ENCODE measurements around the gene CFAP43.
A peak's percentile ranks its signal among the peaks of the same experiment; 100 is the strongest.
"Not testable (repeated sequence)": the region's sequence is repeated elsewhere in the genome, so short reads cannot be mapped to it uniquely, and the experiment has no call there.

Gene CFAP43

DNA sequence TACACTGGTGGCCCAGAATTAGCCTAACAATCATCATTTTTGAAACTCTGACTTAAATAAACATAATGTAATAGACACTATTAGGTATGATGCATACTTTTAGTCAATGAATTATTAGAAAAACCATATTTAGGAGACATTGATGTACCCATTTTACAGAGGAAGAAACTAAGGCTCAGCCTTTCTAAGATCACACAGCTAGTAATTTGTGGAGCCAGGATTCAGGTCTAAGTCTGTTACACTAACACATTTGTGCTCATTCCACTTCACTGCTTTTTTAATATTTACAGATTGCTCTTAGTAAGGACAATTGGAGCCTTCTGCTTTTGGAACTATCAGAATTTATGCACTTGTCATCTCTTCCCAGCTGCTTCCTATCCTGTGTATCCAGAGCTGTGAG lies 8.9 kb downstream of the CFAP43 start:
- DNase-seq: no peak

DNA sequence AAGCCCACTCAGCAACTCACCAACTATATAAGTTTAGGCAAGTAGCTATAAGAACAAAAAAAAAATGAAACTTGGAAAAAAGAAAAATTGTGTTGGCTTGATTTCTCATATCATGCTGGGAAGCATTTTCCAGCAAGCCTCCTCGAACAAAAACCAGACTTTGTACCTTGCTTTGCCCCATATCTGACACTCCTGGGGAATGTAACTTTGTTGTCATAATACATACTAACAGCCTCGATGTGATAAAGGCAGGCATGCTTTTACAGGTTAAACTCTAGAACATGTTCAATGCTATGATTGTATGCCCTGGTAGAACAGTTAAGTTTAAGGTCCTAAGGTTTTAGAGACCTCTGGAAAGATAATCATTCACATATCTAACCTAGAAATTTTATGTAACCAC lies 11.6 kb downstream of the CFAP43 start:
- no peak for DNase-seq

DNA sequence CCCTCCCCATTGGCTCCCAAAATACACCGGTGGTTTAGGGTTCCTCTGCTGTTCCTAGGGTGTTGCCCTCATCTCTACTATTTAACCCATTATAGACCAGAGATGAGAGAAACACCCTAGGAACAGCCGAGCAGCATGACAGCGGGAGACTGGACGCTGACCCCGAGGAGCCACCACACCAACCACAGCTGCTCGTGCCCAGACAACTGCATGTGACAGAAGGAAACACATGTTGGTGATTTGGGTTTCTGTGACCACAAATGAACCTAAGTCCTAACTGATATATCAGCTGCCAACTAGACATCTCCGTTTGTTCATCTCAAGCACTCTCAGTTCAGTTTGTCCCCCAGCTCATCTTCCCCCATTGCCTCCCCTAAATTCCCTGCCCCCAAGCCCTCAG lies 13.4 kb downstream of the CFAP43 start:
- no peak for DNase-seq

DNA sequence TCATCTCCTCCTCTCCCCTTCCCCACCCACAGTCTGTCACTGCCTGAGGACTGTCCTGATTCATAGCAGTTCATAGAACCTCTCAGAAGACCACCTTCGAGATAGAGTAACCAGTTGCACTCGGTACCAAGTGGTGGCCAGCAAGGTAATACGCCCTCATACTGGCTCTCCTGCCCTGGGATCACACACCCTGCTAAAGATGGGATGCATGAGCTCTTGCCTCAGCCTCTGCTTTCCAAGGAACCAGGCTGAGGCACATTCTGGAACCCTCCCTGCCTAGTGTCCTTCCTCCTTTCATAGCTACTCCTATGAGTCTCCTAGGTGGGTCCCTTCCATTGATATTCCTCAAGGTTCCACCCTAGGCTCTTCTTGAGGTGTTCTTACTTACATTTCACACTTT lies 15.5 kb downstream of the CFAP43 start:
- DNase-seq: no peak

DNA sequence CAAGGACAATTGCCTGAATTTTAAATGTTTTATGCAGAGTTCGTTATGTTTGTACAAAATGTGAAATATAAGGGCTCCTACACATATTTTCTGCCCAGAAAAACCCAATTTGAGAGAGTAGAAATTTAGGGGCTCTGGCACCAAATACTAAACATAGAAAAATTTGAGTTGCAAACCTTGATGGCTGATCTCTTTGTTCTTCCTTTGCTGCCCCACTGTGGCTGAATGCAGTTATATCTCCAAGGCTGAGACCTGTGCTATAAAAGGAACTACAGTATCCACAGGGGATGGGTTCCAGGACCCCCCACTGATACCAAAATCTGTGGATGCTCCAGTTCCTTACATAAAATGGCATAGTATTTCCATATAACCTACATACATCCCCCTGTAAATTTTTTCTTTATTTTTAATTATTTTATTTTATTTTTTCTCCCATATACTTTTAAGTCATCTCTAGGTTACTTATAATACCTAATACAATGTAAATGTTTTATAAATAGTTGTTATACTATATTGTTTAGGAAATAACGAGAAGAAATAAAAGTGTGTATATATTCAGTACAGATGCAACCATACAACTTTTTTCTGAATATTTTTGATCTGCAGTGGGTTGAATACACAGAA lies 22.5 kb downstream of the CFAP43 start:
- peak in 1 of 2 donors; percentile 48 for DNase-seq

DNA sequence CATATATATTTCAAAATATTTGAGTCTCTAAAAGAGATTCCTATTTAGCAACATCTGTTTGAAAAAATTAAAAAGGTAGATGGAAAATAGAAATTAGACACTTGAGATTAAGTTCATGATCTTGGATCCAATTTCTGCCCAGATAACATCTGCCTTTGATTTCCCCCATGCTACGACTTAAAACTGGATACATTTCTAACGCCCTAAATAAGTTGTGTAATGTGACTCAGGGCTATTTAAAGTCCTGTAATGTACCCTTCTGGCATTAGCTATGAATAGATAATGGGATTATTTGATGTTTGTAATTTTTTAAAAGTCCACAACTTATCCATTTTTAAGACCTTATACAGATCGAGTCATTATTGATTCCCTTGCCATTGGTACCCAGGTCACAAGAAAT lies 23.4 kb downstream of the CFAP43 start:
- DNase-seq: no peak

DNA sequence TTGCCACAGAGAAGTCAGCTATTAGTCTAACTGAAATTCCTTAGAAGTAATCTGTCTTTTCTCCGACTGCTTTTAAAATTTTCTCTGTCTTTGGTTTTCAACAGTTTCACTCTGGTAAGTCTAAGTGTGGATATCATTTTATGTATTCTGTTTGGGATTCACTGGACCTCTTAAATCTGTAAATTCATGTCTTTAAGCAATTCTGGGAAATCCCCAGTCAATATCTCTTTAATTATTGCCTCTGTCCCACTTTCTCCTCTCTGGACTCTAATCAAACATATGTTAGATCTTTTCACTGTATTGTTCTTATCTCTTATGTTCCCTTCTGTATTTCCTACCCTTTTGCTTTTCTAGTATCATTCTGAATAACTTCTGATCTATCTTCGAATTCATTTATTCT lies 29.9 kb downstream of the CFAP43 start:
- DNase-seq: no peak

DNA sequence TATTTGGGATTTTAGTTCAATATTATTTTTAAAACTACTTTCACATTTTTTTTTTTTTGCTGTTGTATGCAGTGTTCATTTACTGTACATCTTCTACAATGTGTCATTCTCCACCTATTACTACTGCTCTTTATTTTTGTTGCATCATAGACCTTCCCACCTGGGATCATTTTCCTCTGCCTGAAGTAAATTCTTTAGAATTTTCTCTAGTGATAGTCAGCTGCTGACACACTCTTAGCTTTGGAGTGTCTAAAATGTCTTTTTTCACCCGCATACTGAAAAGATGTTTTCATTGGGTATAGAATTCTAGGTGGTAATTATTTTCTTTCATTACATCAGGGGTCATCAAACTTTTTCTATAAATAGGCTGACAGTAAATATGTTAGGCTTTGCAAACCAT lies 30.5 kb downstream of the CFAP43 start:
- no peak for DNase-seq

DNA sequence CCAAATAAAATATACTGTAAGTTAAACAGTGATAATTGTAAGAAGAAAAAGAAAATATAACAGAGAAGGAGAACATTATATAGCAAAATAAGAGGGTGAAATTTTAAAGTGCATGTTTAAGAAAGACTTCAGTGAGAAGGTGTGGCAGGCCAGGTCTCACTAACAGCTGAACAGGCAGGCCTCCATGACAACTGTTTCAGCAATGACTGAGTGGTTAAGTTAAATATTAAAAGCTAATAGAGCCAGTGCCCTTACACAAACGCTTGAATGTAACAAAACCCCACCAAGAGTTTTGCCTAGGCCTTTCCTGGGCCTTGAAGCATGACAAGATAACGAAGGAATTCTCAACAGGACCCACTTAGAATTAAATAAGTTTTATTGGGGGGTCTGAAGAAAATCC lies 32.6 kb downstream of the CFAP43 start:
- DNase-seq: no peak

DNA sequence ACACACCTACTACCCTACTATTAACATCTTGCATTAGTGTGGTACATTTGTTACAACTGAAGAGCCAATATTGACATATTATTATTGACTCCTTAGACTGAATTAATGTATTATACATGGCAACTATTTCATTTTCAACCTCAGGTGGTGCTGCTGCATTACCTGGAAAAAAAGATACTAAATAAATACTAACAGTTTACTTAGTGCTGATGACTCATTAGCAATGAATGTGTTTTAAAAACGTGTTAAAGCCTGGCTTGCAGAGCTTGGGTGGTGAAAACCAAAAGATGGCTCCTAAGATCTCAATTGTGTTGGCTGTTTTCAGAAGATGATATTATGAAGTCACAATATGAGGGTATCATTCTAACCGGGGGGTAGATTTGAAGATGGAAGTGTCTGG lies 34.8 kb downstream of the CFAP43 start:
- no peak for DNase-seq

DNA sequence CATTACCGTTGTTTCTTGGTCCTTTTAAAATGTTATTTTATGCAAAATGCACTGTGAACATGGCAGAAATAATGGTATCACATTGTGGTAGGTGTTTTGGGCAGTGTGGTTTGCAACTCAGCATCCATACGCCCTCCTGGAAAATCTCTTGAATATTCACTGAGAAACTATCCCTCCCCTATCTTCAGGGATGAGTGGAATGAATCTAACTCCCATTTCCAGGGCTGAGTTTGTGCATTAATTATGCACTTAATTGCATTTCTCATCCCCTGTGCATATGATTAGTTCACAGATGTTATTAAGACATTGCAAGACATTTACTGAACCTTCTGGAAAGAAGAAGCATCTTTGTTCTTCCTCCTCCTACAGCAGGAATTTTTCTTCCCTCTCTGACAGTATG lies 36.5 kb downstream of the CFAP43 start:
- DNase-seq: no peak

DNA sequence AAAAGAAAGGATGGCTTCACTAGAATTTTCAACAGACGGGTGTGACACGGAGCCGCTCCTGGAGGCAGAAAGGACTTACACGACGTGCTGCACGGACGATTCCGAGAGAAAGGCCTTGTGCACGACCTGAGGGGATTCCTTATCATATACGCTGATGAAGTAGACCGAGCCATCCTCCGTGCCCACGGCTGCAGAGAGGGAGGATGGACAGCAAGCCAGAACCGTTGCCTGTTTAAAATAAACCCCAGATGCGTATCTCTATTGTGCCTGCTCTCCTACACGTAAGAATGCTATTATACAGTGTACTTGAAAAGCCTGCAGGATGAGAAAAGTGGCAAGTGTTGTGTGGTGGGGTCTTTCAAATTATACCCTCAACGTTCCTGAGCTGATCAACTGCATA lies 38.4 kb downstream of the CFAP43 start:
- no peak for DNase-seq

DNA sequence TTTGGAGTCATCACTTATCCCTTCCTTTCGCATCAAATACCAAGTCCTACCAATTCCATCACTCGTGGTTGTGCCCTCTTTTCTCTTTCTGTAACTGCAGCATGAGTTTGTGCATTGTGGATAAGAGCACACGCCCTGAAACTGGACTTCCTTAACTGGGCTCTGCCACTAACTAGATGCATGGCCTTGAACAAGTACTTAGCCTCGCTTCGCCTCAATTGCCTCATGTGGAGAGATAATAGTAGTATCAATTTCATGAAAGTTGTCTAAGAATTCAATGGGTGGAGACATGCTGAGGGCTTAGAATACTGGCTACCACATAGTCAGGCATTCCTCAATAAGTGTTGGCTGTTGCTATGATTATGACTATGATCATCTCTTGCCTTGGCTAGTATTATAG lies 41.5 kb downstream of the CFAP43 start:
- DNase-seq: no peak

DNA sequence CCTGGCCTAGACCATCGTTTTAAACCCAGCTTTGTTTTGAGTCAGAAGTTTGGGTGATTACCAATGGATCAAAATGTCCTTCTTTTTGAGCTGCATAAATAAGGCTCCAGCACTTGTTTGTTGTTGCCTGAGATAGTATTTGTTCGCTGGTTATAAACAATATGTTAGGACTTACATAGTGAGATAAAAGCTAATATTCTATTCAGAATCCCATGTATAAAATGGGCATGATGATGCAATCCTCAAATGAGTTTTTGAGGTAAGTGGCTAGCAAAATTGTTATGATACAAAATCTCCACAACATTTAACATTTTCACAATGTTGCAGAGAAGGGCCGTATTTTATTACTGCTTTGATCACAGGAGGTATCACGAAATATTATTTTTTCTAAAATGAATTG lies 48.5 kb downstream of the CFAP43 start:
- no peak for DNase-seq

DNA sequence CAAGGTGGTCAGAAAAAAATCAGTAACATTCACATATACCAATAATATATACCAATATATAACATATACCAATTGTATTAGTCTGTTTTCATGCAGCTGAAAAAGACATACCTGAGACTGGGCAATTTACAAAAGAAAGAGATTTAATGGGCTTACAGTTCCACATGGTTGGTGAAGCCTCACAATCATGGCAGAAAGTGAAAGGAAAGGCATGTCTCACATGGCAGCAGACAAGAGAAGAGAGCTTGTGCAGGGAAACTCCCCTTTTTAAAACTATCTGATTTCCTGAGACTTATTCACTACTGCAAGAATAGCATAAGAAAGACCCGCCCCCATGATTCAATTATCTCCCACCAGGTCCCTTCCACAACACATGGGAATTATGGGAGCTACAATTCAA lies 58.0 kb downstream of the CFAP43 start:
- DNase-seq: not testable (repeated sequence)

DNA sequence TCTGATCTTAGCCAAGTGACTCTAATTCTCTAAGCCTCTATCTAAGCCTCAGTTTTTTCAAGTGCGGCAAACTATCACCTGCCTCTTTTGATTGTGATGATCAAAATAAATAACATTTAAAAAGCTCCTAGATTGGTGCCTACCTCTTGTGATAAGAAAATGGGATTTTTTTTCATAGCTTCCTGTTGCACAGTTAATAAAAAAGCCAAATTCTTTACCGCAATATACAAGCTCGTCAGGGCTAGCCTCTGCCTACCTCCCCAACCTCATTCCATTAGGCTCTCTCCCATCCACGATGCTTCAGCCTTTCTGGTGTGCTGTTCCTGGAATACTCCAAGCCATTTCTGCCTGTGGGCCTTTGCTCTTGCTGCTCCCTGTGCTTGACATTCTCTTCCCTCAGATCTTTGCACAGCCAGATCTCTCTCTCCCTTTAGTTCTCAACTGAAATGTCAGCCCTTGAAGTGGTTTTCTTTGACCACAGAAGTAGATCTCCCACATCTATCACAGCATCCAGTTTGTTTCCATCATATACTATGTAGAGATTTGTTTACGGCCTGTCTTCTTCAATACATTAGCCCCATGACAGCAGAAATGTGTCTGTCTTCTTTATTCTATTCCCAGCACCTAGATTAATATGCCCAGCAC lies 61.4 kb downstream of the CFAP43 start:
- DNase-seq: no peak

DNA sequence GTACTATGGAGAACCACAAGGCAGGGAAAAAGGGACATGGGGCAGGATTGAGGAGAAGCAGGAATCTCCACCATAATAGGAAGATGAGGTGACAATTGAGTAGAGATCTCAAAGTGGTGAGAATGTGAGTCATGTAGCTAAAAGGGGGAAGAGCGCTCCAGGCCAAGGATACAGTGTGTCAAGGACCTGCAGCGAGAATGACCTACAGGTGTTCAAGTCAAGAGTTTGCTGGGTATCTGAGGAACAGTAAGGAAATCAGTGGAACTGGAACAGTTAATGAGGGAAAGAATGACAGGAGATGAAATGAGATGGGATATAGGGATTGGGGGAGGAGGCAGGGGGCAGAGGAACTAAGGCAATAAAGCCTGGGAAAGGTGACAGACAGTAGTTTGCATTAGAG lies 76.6 kb downstream of the CFAP43 start:
- DNase-seq: no peak

DNA sequence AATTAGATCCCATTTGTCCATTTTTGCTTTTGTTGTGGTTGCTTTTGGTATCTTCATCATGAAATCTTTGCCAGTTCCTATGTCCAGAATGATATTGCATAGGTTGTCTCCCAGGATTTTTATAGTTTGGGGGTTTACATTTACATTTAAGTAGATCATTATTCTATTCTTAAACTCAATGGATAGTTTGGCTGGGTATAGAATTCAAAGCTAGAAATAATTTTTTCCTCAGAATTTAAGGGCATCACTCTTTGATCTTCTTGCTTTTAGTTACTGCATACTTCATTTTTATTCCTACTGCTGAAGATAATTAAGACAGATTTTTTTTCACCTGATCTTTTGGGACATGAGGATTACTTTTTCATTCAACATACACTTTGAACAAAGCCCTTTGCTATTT lies 80.4 kb downstream of the CFAP43 start:
- DNase-seq: no peak

DNA sequence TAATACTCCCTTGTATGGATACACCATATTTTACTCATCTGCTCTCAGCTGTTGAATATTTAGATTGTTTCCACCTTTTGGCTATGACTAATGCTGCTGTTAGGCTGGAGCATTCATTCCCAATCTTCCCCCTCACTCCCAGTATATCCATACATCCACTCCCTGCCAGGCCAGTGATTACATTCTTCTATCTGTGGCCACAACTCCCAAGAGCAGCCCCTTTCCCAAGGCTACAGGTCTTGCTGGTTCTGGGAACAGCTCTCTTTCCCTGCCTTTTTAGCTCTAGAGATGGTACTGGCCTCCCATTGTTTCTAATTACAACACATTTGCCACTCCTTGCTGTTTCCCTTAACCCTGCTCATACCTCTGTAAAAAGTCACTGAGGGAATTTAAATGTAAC lies 82.0 kb downstream of the CFAP43 start:
- DNase-seq: no peak

DNA sequence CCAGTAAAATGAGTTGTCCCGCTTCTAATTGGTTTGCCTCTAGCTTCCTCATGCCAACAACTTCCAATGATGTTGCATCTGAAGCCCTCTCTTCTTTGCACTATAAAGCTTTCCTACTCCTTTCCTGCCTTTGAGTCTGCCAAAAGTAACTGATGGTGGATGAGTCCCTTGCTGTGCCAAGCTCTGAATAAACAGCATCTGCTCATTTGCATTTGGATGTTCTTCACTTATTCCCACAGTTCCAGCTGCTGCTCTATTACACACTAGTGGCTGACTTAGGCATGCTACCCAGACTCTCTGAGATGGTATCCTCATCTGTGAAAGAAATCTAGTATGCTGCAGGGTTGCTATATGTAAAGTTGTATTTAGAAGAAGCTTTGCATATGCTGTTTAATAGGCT lies 85.3 kb downstream of the CFAP43 start:
- DNase-seq: no peak

DNA sequence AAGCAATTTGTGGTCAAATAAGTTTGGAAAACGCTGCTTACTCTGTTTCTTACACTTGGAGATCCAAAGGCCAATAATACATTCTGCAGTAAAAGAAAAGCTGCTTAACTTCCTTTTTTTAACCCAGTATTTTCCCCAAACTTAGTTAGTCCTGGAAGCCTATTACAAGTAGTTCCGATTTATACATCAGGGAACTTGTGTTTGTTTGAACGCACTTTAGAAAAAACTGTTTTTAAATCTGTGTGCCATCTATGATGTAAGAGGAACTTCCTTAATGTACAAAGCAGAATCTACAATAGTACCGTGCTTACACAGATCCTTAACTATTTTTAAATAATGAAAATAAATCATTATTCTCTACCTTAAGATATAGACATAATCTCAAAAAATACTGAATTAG lies 87.2 kb downstream of the CFAP43 start:
- no peak for DNase-seq

DNA sequence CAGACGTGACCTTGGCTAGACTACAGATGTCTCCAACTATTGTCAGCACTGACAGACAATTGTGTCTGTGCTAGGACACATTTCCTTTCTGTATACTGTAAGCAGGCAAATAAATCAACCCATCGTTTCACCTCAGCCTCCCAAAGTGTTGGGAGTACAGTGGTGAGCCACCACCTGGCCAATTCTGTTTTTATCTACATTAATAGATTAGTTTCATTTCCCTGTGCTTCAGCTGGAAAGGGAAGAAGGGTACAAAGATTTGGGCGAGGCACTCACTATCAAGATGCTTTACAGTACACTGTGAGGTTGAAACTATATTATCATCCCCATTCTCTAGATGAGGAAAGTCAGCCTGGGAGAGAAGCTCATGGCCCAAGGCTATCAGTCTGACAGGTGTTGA lies 88.3 kb downstream of the CFAP43 start:
- no peak for DNase-seq

DNA sequence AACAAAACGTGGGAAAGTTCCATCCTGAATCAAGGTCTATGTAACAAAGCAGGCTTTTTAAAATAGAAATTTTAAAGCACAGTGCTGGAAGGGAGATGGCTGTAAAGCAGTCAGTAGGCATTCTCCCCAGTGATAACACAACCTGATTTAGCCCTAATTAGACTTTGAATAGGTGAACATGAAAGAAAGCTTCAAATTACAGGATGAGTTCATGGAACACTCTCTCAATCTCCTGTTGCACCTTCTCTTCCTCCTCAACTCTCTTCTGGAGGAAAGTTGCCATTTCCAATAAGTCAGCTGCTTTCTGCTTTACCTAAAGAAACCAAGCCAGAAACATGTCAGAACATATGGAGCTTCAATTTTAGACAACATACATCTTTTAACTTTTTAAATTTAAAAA lies 90.1 kb downstream of the CFAP43 start:
- DNase-seq: no peak

DNA sequence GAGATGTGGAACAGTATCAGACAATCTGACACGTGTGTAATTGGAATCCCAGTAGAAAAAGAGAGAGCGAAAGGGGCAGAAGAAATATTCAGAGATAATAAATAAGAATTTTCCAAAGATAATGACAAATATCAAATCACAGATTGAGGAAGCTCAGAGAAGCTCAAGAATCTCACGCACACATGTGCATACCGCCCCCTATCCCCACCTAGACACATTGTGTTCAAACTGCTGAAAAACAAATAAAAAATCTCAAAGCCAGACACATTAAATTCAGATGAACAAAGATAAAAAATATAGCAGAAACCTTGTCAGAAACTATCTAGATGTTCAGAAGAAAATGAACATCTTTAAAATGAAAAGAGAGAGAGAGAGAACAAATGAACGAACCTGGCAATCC lies 92.9 kb downstream of the CFAP43 start:
- no peak for DNase-seq

DNA sequence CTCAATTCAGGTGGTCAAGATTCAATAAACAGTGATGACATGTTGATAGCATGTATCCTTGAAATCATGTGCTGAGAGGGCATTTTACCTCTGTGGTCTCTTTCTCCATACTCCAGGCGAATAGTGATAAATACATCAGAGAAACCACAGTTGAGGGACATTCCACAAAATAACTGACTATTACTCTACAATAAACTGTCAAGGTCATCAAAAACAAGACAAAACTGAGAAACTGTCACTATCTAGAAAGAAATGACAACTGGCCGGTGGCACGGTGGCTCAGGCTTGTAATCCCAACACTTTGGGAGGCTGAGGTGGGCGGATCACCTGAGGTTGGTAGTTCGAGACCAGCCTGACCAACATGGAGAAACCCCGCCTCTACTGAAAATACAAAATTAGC lies 94.0 kb downstream of the CFAP43 start:
- DNase-seq: no peak

All from bone marrow (tissue), 2 donors.